ENCODE data around the gene CACHD1. TPM values are rescaled to one million over a fixed set of nuclear protein-coding genes. Genes with fewer than 3 reads are reported as not detected.

Gene CACHD1
- total and polyA plus RNA-seq, 2 of the 8 experiments (the other 6 are each of a cell fraction or from before 2014, with no cell fraction given) = 22.2 to 42.5 TPM

- H2BK120ac ChIP-seq (replicated peaks; ENCODE audit: low read depth, low read length) = no peak overlapping the region
- H3K36me3 ChIP-seq (ENCODE audit: control insufficient read depth in 2 of 4, insufficient read depth in 4 of 4, low read length in 3 of 4) = peaks cover 10 to 82% (median 50%) of the 10 kb centered on the region in 4 experiments
- CTCF ChIA-PET (ENCODE audit: partially characterized antibody) = interaction anchor here (0.6 to 1.6 kb wide), 17 partner anchors 10 to 916 kb away, joined by 3 to 11 read pairs (median 3); no protein-coding TSS in a partner anchor
- no peak overlapping the region for H2AFZ ChIP-seq (ENCODE audit: low read length)
- H3K23ac ChIP-seq (ENCODE audit: insufficient read length) = no peak overlapping the region
- POLR2A ChIA-PET (ENCODE audit: partially characterized antibody) = interaction anchor here (0.6 kb wide), 1 partner anchor 133 kb away, joined by 3 read pairs; no protein-coding TSS in a partner anchor
- no peaks in the 10 kb centered on the region for H3K79me2 ChIP-seq (ENCODE audit: control insufficient read depth in 1 of 2, insufficient read depth in 2 of 2, low read length in 2 of 2)
- H3K27ac ChIP-seq (ENCODE audit: low read depth, low read length) = no peak overlapping the region
- 91% methylated on average over 6 of the region's 6 CpGs; no CpG with 5 or more reads in 1 of the 2 experiments for WGBS, 2 experiments (ENCODE audit: extremely low coverage in 1 of 2, insufficient coverage in 1 of 2, insufficient read length in 1 of 2, insufficient replicate concordance in 2 of 2, low coverage in 1 of 2, low lambda C conversion rate in 2 of 2, missing lambda C conversion rate in 1 of 2)
- no peaks in the 10 kb centered on the region for H3K27me3 ChIP-seq (replicated peaks in 1 of 4; ENCODE audit: control insufficient read depth in 3 of 4, extremely low read depth in 1 of 4, insufficient read depth in 3 of 4, low read length in 3 of 4)
- no peaks in the 10 kb centered on the region for H3K9me3 ChIP-seq (ENCODE audit: insufficient read depth in 2 of 2, low read depth in 1 of 2, low read length in 1 of 2)
- H2BK12ac ChIP-seq (ENCODE audit: low read depth, low read length) = no peak overlapping the region
- H2BK15ac ChIP-seq (ENCODE audit: low read length) = no peak overlapping the region
- H3K4ac ChIP-seq (replicated peaks; ENCODE audit: insufficient read length, low read depth, low read length) = no peak overlapping the region
- no peak overlapping the region for H4K91ac ChIP-seq (replicated peaks; ENCODE audit: insufficient read length, low read length)
- no peak overlapping the region for H4K8ac ChIP-seq (ENCODE audit: extremely low read depth, insufficient read depth, low read length)
- H3K18ac ChIP-seq (ENCODE audit: extremely low read depth, low read length) = no peak overlapping the region
- H3K23me2 ChIP-seq (ENCODE audit: low read depth, low read length) = no peaks in the 10 kb centered on the region
- no peak overlapping the region for H3K56ac ChIP-seq (replicated peaks; ENCODE audit: insufficient read length, low read depth, low read length)
- no peak overlapping the region for H3K14ac ChIP-seq (ENCODE audit: insufficient read length)
- no peak overlapping the region for H3K9ac ChIP-seq (replicated peaks in 1 of 4; ENCODE audit: extremely low read depth in 1 of 4, low read depth in 3 of 4, low read length in 3 of 4)
- no peak overlapping the region for H3K4me2 ChIP-seq (ENCODE audit: insufficient read depth in 1 of 2, low read depth in 2 of 2, low read length in 2 of 2)
- no peak for DNase-seq (ENCODE audit: low read depth in 1 of 2, low spot score in 2 of 2)
- FAIRE-seq = no peak
- H2AK5ac ChIP-seq (ENCODE audit: low read depth, low read length) = no peak overlapping the region
- H3K79me1 ChIP-seq (ENCODE audit: low read depth, low read length) = no peaks in the 10 kb centered on the region
- H3K4me1 ChIP-seq (replicated peaks in 1 of 4; ENCODE audit: control insufficient read depth in 3 of 4, insufficient read depth in 4 of 4, low read length in 3 of 4) = peaks cover 0 to 5% (median 0%) of the 10 kb centered on the region in 4 experiments; a peak in 2 of 7 replicates
- H4K20me1 ChIP-seq (replicated peaks in 1 of 2; ENCODE audit: control insufficient read depth in 1 of 2, insufficient read depth in 2 of 2, low read length in 2 of 2) = peaks cover 0 to 2% of the 10 kb centered on the region in 2 experiments
- no peak overlapping the region for H3K4me3 ChIP-seq (ENCODE audit: extremely low read depth in 1 of 4, insufficient read depth in 2 of 4, low read depth in 3 of 4, low read length in 4 of 4)
- no peak overlapping the region for H4K5ac ChIP-seq (ENCODE audit: insufficient read length, low read depth, low read length)
- H2BK5ac ChIP-seq (ENCODE audit: low read depth, low read length) = no peak overlapping the region
- H2BK20ac ChIP-seq (ENCODE audit: low read length) = no peak overlapping the region
- TF ChIP-seq ATF2 (IDR thresholded peaks at IDR 0.05; ENCODE audit: low read length) (no peak), CTBP2 (IDR thresholded peaks at IDR 0.05; ENCODE audit: borderline replicate concordance, insufficient read depth, insufficient read length, low read length) (no peak), NRF1 (IDR thresholded peaks at IDR 0.05; ENCODE audit: low read depth, low read length) (no peak), HDAC6 (IDR thresholded peaks at IDR 0.05; ENCODE audit: low read depth, low read length) (no peak), EZH2 (IDR thresholded peaks at IDR 0.05; ENCODE audit: low read depth, low read length, severe bottlenecking) (no peak), RAD21 (IDR thresholded peaks at IDR 0.05 in 1 of 2, conservative IDR thresholded peaks at IDR 0.05 in 1 of 2; ENCODE audit: low read depth in 2 of 2, low read length in 2 of 2) (no peak), CHD2 (IDR thresholded peaks at IDR 0.05; ENCODE audit: low read length) (no peak)
- TF ChIP-seq, protein P1, sequence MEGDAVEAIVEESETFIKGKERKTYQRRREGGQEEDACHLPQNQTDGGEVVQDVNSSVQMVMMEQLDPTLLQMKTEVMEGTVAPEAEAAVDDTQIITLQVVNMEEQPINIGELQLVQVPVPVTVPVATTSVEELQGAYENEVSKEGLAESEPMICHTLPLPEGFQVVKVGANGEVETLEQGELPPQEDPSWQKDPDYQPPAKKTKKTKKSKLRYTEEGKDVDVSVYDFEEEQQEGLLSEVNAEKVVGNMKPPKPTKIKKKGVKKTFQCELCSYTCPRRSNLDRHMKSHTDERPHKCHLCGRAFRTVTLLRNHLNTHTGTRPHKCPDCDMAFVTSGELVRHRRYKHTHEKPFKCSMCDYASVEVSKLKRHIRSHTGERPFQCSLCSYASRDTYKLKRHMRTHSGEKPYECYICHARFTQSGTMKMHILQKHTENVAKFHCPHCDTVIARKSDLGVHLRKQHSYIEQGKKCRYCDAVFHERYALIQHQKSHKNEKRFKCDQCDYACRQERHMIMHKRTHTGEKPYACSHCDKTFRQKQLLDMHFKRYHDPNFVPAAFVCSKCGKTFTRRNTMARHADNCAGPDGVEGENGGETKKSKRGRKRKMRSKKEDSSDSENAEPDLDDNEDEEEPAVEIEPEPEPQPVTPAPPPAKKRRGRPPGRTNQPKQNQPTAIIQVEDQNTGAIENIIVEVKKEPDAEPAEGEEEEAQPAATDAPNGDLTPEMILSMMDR (IDR thresholded peaks at IDR 0.05; ENCODE audit: control extremely low read depth in 1 of 3, insufficient read depth in 1 of 3, low read depth in 1 of 3, low read length in 3 of 3) = no peak
Measured at GRCh38 chr1:64685765-64686341, 215.9 kb downstream of the CACHD1 start.

Measured in H1 (cell line).